ENCODE results near the gene COL4A2. TPM values are rescaled to one million over a fixed set of nuclear protein-coding genes. Genes with fewer than 3 reads are reported as not detected.
"Not testable (repeated sequence)": the region's sequence is repeated elsewhere in the genome, so short reads cannot be mapped to it uniquely, and the experiment has no call there.

COL4A2 gene
- total RNA-seq, 2 experiments from 2014 or later = not detected

DNA sequence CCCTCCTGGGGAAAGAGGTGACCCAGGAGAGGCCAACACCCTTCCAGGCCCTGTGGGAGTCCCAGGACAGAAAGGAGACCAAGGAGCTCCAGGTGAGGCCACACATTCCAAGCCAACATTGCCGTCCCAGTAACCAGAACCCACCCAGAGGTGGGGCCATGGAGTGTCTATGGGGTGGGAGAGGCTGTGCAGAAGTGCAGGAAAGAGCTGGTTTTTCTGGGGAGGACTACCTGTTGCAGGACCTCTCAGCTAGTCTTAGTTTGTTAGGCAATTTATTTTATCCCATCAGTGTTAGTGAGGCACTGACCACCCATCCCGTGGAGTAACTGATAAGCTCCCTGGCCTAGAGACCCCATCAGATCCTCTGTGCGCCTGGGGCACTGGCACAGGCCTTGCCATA lies 188.3 kb downstream of the COL4A2 start:
- ATAC-seq (no peak), DNase-seq (no peak)
- H3K36me3 Mint-ChIP-seq (ENCODE audit: low read depth) = no peaks in the 10 kb centered on the region
- peaks cover 1% of the 10 kb centered on the region for H3K27me3 Mint-ChIP-seq
- no peak overlapping the region for H3K27ac Mint-ChIP-seq
- ChIA-PET CTCF (no interaction called here), POLR2A (no interaction called here)
- no peaks in the 10 kb centered on the region for H3K9me3 Mint-ChIP-seq
- H3K4me1 Mint-ChIP-seq (ENCODE audit: low read depth) = no peaks in the 10 kb centered on the region
- intact Hi-C loops (cut with micrococcal nuclease) = no loop called here
- TF ChIP-seq CTCF (IDR thresholded peaks at IDR 0.05) = no peak
- no peak overlapping the region for H3K4me3 Mint-ChIP-seq

DNA sequence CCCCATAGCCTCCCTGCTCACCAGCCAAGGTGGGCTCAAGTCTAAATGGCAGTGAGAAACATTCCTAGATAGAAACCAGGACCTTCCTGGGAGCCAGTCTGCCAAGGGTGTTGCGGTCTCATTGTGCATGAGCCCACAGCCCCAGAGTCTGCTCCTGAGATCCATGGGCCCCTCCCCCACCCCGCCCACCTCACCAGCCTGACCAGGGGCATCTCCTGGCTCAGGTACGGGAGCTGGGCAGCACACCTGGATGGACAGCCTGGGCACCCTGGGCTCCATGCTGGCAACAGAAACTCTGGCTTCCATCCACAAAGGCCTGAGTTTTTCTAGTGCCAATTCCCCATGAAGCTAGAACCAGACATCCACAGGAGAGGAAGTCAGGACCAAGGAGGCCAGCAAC lies 188.8 kb downstream of the COL4A2 start:
- Mint-ChIP-seq H3K4me3 (no peak overlapping the region), H3K4me1 (ENCODE audit: low read depth) (no peaks in the 10 kb centered on the region), H3K36me3 (ENCODE audit: low read depth) (no peaks in the 10 kb centered on the region), H3K9me3 (no peaks in the 10 kb centered on the region), H3K27ac (no peak overlapping the region), H3K27me3 (peaks cover 4% of the 10 kb centered on the region)
- POLR2A ChIA-PET = no interaction called here
- ATAC-seq = no peak
- TF ChIP-seq CTCF (IDR thresholded peaks at IDR 0.05) = no peak
- no peak for DNase-seq
- intact Hi-C loops (cut with micrococcal nuclease) = no loop called here
- CTCF ChIA-PET = no interaction called here

DNA sequence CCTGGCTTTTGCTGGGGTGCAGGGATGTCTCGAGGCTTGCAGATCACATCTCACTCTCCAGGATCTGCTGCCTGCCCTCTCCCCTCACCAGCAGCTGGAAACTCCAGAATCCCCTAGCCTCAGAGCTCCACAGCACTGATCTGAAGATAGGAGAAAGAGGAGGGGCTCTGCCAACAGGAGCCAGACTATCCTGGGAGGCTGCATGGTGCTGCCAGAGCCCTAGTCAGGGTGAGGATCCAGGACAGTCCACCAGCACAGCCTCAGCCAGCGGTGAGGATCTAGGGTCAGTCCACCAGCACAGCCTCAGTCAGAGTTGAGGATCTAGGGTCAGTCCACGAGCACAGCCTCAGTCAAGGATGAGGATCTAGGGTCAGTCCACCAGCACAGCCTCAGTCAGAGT lies 189.2 kb downstream of the COL4A2 start:
- H3K9me3 Mint-ChIP-seq = no peaks in the 10 kb centered on the region
- no peak overlapping the region for H3K27ac Mint-ChIP-seq
- intact Hi-C loops (cut with micrococcal nuclease) = no loop called here
- TF ChIP-seq CTCF (IDR thresholded peaks at IDR 0.05) = no peak
- H3K27me3 Mint-ChIP-seq = peaks cover 4% of the 10 kb centered on the region
- H3K4me1 Mint-ChIP-seq (ENCODE audit: low read depth) = no peaks in the 10 kb centered on the region
- DNase-seq (no peak), ATAC-seq (no peak)
- no peak overlapping the region for H3K4me3 Mint-ChIP-seq
- ChIA-PET CTCF (no interaction called here), POLR2A (no interaction called here)
- H3K36me3 Mint-ChIP-seq (ENCODE audit: low read depth) = no peaks in the 10 kb centered on the region

- CTCF ChIA-PET = no interaction called here
- DNase-seq (no peak), ATAC-seq (no peak)
- Mint-ChIP-seq H3K9me3 (no peaks in the 10 kb centered on the region), H3K36me3 (ENCODE audit: low read depth) (no peaks in the 10 kb centered on the region), H3K4me3 (no peak overlapping the region), H3K4me1 (ENCODE audit: low read depth) (no peaks in the 10 kb centered on the region), H3K27me3 (peaks cover 5% of the 10 kb centered on the region), H3K27ac (no peak overlapping the region)
- intact Hi-C loops (cut with micrococcal nuclease) = no loop called here
- TF ChIP-seq CTCF (IDR thresholded peaks at IDR 0.05) = no peak
- POLR2A ChIA-PET = no interaction called here
Observed at GRCh38 chr13:110497003-110497402, 189.9 kb downstream of the COL4A2 start.

GRCh38 chr13:110497896-110498295 lies 190.8 kb downstream of the COL4A2 start:
- H3K27me3 Mint-ChIP-seq; ATAC-seq; CTCF ChIA-PET; H3K4me3 Mint-ChIP-seq; intact Hi-C loops (cut with micrococcal nuclease); H3K4me1 Mint-ChIP-seq (ENCODE audit: low read depth); DNase-seq; H3K36me3 Mint-ChIP-seq (ENCODE audit: low read depth); H3K27ac Mint-ChIP-seq; H3K9me3 Mint-ChIP-seq: not testable (repeated sequence)
- POLR2A ChIA-PET = interaction anchor here (1.5 kb wide), 1 partner anchor 14 kb away, joined by 3 read pairs; no protein-coding TSS in a partner anchor

DNA sequence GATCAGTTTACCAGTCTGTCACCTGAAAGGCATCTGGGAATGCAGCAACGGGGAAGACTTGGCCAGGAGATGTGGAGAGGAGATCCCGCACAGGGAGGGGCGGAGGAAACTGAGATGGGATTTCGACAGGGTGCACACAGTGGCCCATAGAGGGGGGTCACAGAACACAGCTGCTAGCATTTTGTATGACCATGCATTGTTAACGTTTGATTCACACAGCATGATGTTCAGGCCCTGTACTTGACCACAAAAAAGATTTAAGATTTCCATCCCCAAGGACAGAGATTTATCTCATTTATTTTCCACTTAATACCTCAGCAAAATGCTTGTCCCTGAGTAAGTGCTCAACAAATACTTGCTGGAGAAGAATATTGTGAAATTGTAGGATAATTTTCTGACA lies 191.2 kb downstream of the COL4A2 start:
- ATAC-seq (no peak), DNase-seq (no peak)
- no peaks in the 10 kb centered on the region for H3K4me1 Mint-ChIP-seq (ENCODE audit: low read depth)
- CTCF ChIA-PET = no interaction called here
- intact Hi-C loops (cut with micrococcal nuclease) = no loop called here
- no peak overlapping the region for H3K27ac Mint-ChIP-seq
- H3K36me3 Mint-ChIP-seq (ENCODE audit: low read depth) = no peaks in the 10 kb centered on the region
- H3K9me3 Mint-ChIP-seq = no peaks in the 10 kb centered on the region
- TF ChIP-seq CTCF (IDR thresholded peaks at IDR 0.05) = no peak
- POLR2A ChIA-PET = interaction anchor here (1.5 kb wide), 1 partner anchor 14 kb away, joined by 3 read pairs; no protein-coding TSS in a partner anchor
- no peak overlapping the region for H3K4me3 Mint-ChIP-seq
- H3K27me3 Mint-ChIP-seq = peaks cover 6% of the 10 kb centered on the region
